Right lobe of liver (tissue), 4 donors: ENCODE measurements around the gene INMT.

Experiments
- POLR2A ChIP-seq: fragments of 450-650 bp; IDR thresholded peaks from one replicate; pipeline ENCODE4 v1.6.1; 2017; ENCODE audit warnings: antibody characterized with exemption, mild to moderate bottlenecking
- TF ChIP-seq, protein P1 (sequence below), 4 donors: fragments of 200-600 bp in 3 of 4; fragments of 450-650 bp in 1 of 4; IDR thresholded peaks; one replicate each; pipeline versions ENCODE4 v1.5.1 to v1.8.0; 2016 to 2022; ENCODE audit warnings: antibody characterized with exemption in 4 of 4, mild to moderate bottlenecking in 2 of 4
- donor health status: DM: no; HTN: no; CAD: no.
- donor health status: DM: no; HTN: no; CAD: no.
- donor health status: DM: no; HTN: yes; CAD: no.

DNA sequence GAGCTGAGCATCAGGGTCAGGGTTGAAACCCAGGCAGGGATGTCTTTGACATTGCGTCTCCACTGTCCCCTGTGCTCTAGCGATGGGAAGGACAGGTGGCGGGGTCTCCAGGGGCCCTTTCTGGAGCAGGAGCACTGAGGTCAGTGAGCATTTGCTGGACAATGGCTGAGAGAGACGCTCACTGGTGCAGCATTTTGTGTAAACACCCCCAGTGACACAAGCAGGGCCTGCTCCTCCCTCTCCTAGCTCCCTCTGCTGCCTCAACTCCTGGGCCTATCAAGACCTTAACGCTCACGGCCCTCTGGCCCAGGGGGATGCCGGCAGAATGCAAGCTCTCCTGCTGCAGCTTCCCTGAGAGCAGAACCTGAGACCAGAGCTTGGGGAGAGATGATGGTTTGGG, 17.4 kb upstream of the INMT start:
- TF ChIP-seq, protein P1, sequence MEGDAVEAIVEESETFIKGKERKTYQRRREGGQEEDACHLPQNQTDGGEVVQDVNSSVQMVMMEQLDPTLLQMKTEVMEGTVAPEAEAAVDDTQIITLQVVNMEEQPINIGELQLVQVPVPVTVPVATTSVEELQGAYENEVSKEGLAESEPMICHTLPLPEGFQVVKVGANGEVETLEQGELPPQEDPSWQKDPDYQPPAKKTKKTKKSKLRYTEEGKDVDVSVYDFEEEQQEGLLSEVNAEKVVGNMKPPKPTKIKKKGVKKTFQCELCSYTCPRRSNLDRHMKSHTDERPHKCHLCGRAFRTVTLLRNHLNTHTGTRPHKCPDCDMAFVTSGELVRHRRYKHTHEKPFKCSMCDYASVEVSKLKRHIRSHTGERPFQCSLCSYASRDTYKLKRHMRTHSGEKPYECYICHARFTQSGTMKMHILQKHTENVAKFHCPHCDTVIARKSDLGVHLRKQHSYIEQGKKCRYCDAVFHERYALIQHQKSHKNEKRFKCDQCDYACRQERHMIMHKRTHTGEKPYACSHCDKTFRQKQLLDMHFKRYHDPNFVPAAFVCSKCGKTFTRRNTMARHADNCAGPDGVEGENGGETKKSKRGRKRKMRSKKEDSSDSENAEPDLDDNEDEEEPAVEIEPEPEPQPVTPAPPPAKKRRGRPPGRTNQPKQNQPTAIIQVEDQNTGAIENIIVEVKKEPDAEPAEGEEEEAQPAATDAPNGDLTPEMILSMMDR (IDR thresholded peaks at IDR 0.05): no peak
- no peak for TF ChIP-seq POLR2A
